ENCODE measurements around the gene PGC. TPM values are rescaled to one million over a fixed set of nuclear protein-coding genes. Genes with fewer than 3 reads are reported as not detected.
A peak's percentile ranks its signal among the peaks of the same experiment; 100 is the strongest.

Gene PGC
- total and polyA plus RNA-seq, 9 of the 15 experiments (the other 6 are each of a cell fraction or from before 2014, with no cell fraction given), result 0.17 to 0.40 TPM; not detected in 7

- peak; percentile 18; the same call in 1 of the 2 replicates for TF ChIP-seq TFAP4 (CRISPR knock-in tag; IDR thresholded peaks at IDR 0.05; ENCODE audit: borderline replicate concordance)
- TF ChIP-seq FOXA3 (CRISPR knock-in tag; conservative IDR thresholded peaks at IDR 0.05 in 1 of 2, IDR thresholded peaks at IDR 0.05 in 1 of 2), result peak in 1 of 2 experiments; percentile 21; a peak in 1 of 4 replicates
- peak; percentile 47 for TF ChIP-seq KAT2B (IDR thresholded peaks at IDR 0.05; ENCODE audit: low read depth, low read length)
- TF ChIP-seq SRSF3 (IDR thresholded peaks at IDR 0.05; ENCODE audit: insufficient read depth, low read length), result no peak
- TF ChIP-seq E2F4 (CRISPR knock-in tag; IDR thresholded peaks at IDR 0.05; ENCODE audit: low read depth), result 0 out of 2 replicates have a peak, but pooled peaks have one; percentile 58
- peak; percentile 35; the same call in 1 of the 2 replicates for TF ChIP-seq ZNF511 (CRISPR knock-in tag; IDR thresholded peaks at IDR 0.05)
- TF ChIP-seq BCL6 (CRISPR knock-in tag; IDR thresholded peaks at IDR 0.05), result no peak
- TF ChIP-seq ZNF23 (CRISPR knock-in tag; IDR thresholded peaks at IDR 0.05), result no peak
- peak; percentile 47 for TF ChIP-seq ZNF316 (IDR thresholded peaks at IDR 0.05)
- 0 out of 2 replicates have a peak, but pooled peaks have one; percentile 26 for TF ChIP-seq HCFC1 (IDR thresholded peaks at IDR 0.05; ENCODE audit: low read depth, low read length)
- TF ChIP-seq NR4A1 (CRISPR knock-in tag; IDR thresholded peaks at IDR 0.05), result 0 out of 2 replicates have a peak, but pooled peaks have one; percentile 66
- no peak for TF ChIP-seq NR4A1 (tag; IDR thresholded peaks at IDR 0.05)
- TF ChIP-seq ZNF121 (CRISPR knock-in tag; conservative IDR thresholded peaks at IDR 0.05), result no peak
- TF ChIP-seq ZNF217 (CRISPR knock-in tag; IDR thresholded peaks at IDR 0.05), result no peak
- TF ChIP-seq THRAP3 (IDR thresholded peaks at IDR 0.05; ENCODE audit: borderline replicate concordance), result 0 out of 2 replicates have a peak, but pooled peaks have one; percentile 12
- peak; percentile 85 for TF ChIP-seq CXXC5 (CRISPR knock-in tag; IDR thresholded peaks at IDR 0.05)
- no peak for TF ChIP-seq BDP1 (IDR thresholded peaks at IDR 0.05; ENCODE audit: insufficient read depth, insufficient read length)
- TF ChIP-seq MAX (CRISPR knock-in tag; IDR thresholded peaks at IDR 0.05), result no peak; the same call in 1 of the 2 replicates
- TF ChIP-seq E2F5 (CRISPR knock-in tag; IDR thresholded peaks at IDR 0.05), result peak; percentile 65; the same call in 1 of the 2 replicates
- no peak for TF ChIP-seq SAFB2 (IDR thresholded peaks at IDR 0.05; ENCODE audit: borderline replicate concordance, low read depth, low read length, severe bottlenecking)
- peak; percentile 66; the same call in 1 of the 2 replicates for TF ChIP-seq ZNF12 (CRISPR knock-in tag; IDR thresholded peaks at IDR 0.05)
- peak; percentile 61 for TF ChIP-seq GMEB1 (CRISPR knock-in tag; IDR thresholded peaks at IDR 0.05)
Observed at GRCh38 chr6:41786451-41787218, 39.4 kb upstream of the PGC start (continued).
